DMS114 treated with DMSO at 0.1 percent for 48 hours (cell line): ENCODE data around the gene TMPRSS6.

ENCODE experiments used
- DNase-seq: peaks from one replicate; lab custom pipeline; 2025; ENCODE audit not compliant: unreplicated experiment; lab: John Stamatoyannopoulos, UW

TMPRSS6 gene

GRCh38 chr22:37118083-37118482, 8.6 kb upstream of the TMPRSS6 start:
- DNase-seq: no peak

GRCh38 chr22:37117092-37117491, 7.6 kb upstream of the TMPRSS6 start:
- DNase-seq: no peak

- no peak for DNase-seq
These were observed 5.5 kb upstream of the TMPRSS6 start for GRCh38 chr22:37115032-37115431.

- DNase-seq: no peak
These were observed 4.2 kb upstream of the TMPRSS6 start for GRCh38 chr22:37113757-37114156.

GRCh38 chr22:37112084-37112728, 2.7 kb upstream of the TMPRSS6 start:
- DNase-seq: no peak

- DNase-seq: no peak
These were observed 1.7 kb upstream of the TMPRSS6 start for GRCh38 chr22:37111156-37111717.

GRCh38 chr22:37107816-37108621, 1.5 kb downstream of the TMPRSS6 start:
- no peak for DNase-seq

- DNase-seq: no peak
These were observed 3.5 kb downstream of the TMPRSS6 start for GRCh38 chr22:37105990-37106389.

GRCh38 chr22:37105154-37105553, 4.4 kb downstream of the TMPRSS6 start:
- no peak for DNase-seq

- no peak for DNase-seq
These were observed 5.7 kb downstream of the TMPRSS6 start for GRCh38 chr22:37103656-37104452.

- DNase-seq: no peak
These were observed 6.4 kb downstream of the TMPRSS6 start for GRCh38 chr22:37103151-37103550.

- no peak for DNase-seq
These were observed 8.0 kb downstream of the TMPRSS6 start for GRCh38 chr22:37101311-37102066.

- no peak for DNase-seq
These were observed 8.9 kb downstream of the TMPRSS6 start for GRCh38 chr22:37100589-37101127.

- no peak for DNase-seq
These were observed 10.4 kb downstream of the TMPRSS6 start for GRCh38 chr22:37098976-37099591.

- DNase-seq: no peak
These were observed 12.2 kb downstream of the TMPRSS6 start for GRCh38 chr22:37097346-37097745.

- no peak for DNase-seq
These were observed 14.4 kb downstream of the TMPRSS6 start for GRCh38 chr22:37095113-37095512.

GRCh38 chr22:37094239-37094638, 15.3 kb downstream of the TMPRSS6 start:
- no peak for DNase-seq

- no peak for DNase-seq
These were observed 16.5 kb downstream of the TMPRSS6 start for GRCh38 chr22:37092997-37093396.

GRCh38 chr22:37091994-37092393, 17.5 kb downstream of the TMPRSS6 start:
- no peak for DNase-seq
